NCI-H1092 (cell line): ENCODE measurements around the gene REG3A.

Experiments
- DNase-seq: peaks from one replicate; lab custom pipeline; 2025; lab: John Stamatoyannopoulos, UW

REG3A gene

DNA sequence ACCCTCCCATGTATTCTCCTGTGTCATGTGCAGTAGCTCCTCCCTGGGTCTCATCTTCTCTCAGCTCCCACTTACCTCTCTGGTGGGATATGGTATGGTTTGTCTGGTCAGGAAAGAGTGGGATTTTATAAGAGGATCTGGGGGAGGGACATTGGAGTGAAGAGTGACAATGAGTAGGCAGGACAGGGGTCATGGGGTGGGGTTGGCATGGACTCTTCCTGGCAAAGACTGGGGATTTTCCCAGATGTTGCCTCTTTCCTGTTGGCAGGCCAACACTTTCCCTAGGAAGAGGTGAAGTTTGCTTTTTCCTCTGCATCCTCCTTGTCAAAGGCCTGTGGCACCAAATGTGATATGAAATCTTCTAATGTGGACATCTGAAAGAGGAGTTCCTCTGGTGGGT is at the start of gene REG3A:
TSS of gene REG3A (minus strand) at position 101 of the 400 bp plus-strand sequence. CDS start 348 bp downstream, outside the sequence.
- no peak for DNase-seq

DNA sequence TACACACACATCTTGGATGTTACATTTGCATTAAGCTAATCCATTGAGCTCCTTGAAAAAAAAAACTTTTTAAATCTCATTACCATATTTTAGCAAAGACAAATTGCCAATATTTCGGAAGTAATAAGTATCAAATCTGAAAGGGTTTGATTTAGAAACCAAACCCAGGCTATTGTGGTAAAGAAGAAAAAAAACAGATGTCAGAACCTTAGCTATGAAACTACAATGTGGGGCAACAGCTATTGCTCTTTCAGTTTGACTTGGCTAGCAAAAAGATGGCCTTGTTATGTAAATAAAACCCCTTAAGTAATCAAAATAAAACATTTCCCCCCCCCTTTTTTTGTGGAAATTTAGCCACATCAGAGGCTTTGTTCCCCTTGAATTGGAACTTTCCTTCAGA is 41.2 kb upstream of the REG3A start:
- no peak for DNase-seq

DNA sequence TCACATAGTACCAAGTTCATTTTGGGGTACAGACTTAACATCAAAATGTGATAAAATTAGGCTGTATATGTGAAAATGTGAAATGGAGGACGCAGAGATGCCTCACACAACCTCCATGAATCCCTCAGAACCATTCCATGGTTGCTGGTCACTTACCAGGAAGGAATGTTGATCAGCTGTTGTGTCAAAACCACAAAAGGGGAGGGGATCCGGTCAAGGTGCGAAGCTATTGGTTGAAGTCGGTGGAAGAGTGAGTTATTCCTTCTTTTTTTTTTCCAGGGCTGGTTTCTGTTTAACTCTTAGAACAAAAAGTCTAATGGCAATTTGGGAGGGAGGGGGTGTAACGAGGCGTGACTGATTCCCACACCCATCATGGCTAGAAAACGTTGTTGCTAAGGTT is 32.3 kb upstream of the REG3A start:
- DNase-seq: no peak

DNA sequence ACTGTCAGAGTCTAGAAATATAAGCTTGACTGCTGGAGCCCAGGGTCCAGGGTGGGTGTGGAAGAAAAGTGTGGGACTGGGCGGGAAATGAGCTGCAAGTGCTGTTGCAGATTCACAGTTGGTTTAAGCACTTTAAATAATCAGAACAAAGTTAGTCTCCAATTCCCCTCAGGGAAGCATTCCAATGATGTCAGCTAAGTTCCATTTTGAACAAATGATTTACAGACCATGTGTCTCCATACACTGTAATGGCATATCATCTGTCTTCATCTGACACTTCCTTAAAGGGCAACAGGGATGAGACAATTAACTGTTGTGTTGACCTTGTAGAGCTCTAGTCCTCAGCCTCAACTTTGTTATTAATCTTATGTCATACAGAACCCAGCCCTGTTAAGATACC is 31.5 kb upstream of the REG3A start:
- DNase-seq: no peak

DNA sequence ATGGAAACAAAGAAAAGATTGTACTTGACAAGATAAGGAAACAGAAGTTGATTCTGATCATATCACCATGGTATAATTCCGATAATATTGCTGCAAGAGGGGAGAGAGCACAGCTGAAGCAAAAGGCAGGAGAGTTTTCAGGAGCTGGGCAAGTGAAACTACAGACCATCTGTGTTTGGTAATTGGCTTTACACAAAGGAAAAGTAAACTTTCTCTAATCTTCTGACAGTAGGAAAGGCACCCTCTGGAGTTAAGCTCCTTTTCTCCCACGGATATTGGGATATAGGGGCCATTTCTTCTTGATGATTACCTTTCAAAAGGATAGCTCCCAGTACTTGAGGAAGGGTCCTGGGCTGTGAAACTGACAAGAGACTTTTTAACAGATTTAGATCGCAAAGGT is 29.9 kb upstream of the REG3A start:
- DNase-seq: no peak

DNA sequence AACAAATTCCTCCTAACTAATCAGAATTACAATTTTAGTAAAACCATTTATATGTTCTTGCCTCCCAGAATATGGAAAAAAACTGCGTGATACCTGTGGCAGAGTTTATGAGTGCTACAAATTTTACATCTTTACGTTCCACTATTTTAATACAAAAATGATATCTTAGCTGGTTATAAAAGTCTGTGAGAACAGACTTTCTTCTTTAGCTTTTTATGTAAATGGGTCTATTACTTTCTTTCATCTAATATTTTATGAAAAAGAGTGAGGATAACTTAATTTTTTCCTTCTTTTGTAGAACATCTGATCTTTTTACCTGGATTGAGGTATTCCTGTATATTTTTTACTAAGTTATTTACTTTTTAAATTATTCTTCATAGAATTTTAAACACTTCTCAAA is 22.1 kb upstream of the REG3A start:
- no peak for DNase-seq

DNA sequence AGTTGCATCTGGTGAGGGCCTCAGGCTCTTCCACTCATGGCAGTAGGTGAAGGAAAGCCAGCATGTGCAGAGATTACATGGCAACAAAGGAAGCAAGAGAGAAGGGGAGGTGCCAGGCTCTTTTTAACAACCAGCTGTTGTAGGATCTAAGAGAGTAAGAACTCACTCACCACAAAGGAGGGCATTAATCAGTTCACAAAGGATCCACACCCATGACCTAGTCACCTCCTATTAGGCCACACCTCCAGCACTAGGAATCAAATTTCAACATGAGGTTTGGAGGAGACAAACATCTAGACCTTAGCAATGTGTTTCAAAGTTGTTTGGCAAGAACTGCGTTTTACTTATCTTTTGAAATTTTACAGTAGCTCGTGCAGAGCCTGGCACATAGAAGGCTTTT is 20.5 kb upstream of the REG3A start:
- DNase-seq: no peak

DNA sequence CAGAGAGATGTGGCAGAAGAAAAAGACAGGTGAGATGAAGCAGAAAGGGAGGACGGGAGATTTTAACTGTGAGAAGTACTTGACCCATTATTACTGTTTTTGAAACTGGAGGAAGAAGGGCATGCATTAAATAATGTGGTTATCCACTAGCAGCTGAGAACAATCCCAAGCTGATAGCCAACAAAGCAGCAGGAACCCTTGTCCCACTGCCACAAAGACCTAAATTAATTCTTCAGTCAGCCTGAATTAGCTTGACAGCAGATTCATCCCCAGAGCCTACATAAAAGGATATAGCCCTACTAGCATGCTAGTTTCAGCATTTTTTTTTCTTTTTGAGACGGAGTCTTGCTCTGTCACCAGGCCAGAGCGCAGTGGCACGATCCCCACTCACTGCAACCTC is 19.5 kb upstream of the REG3A start:
- DNase-seq: no peak

DNA sequence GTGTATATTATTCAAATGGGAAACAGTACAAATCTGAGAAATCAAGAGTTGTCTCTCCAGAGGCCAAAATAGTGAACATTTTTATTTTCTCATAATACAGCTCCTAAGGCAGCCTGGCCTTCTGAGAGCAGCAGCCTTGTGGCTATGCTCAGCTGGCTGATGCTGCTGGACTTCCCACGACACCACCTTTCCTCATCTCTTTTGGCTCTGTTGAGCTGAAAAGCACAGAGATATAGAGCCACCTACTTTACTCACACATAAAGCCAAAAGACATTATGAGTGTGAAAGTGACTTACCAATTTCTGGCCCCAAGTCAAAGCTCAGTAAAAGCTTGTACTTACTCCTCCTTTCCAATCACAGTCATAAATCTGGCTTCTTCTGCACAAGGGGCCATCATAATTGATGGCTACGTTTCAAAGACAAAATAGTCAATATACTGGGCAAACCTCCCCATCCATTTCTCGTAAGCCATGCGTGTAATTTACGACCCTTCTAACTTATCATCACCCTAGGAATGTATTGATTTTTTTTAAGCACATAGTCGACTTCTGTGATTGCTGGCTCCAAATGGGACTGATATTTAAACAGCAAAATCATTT is 18.6 kb upstream of the REG3A start:
- no peak for DNase-seq

DNA sequence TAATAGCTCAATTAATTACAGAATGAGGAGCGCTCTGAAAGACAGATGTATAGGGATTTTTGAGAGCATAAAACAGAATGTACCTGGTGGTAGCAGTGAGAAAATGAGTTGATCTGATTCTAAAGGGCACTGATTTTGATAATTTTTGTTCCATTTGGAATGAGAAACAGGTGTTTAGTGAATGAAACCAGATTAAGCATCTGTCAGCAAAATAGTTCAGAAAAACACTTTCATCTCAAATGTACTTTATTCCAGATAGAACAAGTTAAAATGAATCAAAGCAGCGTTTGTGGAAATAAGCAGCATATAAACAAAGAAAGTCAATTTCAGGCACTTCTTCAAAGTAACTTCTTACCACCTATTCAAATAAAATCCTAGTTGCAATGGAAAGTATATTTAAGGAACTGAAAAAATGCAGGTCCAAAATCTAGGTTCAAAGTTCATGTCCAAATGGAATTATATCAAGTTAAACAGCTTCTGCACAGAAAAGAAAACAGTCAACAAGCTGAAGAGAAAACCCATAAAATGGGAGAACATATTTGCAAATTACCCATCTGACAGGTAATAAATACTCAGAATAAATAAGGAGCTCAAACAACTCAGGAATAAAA is 11.9 kb upstream of the REG3A start:
- no peak for DNase-seq

DNA sequence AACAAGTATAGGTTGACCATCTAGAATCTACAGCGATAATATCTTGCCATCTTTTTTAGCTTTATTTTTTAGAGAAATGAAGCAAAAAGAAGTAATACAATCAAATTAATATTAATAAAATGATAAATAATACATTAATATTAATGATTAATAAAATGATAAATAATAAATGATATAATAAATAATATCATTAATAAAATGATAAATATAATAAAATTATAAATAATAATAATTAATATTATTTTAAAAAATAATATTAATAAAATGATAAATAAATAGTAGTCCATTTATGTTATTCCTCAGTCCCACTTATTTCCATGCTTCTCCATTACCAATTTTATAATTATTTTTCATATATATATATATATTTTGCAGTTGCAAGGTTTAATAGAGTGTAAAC is 3.2 kb upstream of the REG3A start:
- no peak for DNase-seq

DNA sequence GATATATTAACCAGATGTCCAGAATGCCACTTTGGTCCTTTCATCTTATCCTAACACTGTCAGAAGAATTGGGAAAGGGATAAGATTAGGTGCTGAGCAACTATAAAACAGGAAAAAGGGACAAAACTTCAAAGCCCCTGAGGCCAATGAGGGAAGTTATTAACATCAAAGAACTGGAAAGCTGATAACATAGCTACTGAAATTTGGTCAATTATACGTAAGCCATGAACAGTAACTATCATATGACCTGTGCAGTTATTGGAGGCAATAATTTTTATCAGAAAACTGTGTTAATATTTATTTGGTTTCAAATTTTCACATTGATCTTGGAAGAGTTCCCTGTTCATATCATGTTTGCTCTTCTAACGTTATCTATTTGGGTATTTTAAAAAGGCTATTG is 2.6 kb upstream of the REG3A start:
- DNase-seq: no peak

DNA sequence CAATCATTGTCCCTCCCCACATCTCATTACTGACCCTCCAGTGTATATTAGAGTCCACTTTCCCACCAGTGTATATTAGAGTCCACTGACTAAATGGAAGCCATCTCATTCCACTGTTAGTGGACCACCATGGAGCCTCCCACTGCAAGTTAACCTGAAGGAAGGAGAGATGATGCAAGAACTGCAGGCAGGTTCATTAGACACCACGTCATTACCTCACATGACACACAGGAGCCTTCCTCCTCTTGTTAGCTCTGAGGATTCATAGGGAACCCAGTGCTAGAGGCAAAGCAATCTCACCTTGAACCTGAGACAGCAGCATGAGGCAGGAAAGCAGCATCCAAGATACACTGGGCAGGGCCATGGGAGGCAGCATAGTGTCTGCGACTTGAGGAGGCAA is 523 bp downstream of the REG3A start:
- DNase-seq: no peak

DNA sequence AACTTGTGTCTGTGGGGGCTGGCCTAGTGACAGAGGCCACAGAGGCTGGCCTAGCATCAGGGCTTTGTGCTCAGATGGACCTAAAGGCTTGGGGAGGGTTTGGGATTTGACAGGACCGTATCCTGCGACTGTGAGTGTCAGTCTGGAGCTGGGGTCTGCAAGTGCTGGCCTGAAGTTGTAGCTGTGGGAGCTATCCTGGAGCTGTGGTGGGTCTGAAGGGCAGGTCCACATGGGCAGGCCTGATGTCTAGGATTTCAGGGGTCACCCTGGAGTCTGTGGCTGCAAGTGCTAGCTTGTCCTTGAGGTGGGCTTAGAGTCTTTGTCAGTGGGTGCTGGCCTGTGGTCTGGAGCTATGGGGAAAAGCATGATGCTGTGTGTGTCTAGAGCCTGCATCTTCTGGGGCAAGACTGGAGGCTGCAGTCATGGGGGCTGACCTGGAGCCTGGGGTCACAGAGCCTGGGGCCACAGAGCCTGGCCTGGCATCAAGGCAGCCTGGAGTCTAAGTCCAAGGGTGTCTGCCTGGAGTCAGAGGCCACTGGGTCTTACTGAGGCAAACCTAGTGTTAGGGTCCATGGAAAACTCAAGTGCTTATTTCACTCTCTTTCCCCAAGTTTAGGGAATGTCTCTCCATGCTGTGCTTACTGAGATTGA is 3.6 kb downstream of the REG3A start:
- DNase-seq: no peak

DNA sequence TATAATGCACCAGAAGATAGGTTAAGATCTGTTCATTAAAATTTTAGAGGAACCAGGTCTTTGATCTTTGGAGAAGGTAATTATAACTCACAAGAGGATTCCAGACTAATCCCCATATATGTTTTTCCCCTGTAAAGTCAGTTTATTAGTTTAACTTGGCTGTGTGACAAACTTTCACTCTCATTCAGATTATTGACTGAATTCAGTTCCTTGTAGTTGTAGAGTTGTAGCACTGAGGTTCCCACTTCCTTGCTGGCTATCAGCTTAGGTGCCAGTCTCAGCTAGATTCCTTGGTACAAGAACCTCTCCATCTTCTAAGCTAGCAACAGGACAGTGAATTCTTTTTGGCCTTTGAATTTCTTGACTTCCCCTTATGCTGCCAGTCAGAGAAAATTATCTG is 20.1 kb downstream of the REG3A start:
- no peak for DNase-seq

DNA sequence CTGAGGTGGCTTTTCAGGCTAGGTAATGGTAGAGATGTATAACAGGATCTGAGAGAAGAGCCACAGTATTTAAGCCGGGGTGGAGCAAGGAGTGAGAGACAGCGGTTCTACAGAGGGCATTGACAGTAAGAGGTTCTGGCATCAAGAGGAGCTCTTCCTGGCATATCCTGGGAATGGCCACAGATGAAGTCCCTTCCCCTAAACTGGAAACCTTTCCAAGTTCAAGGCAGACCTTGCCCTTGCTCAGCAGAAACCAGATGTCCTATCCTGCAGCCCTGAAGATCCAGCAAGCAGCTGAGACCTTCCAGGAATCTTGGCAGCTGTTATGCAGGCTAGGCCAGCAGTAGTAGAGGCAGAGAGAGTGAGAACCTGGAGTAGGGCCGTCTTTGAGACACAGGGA is 21.2 kb downstream of the REG3A start:
- DNase-seq: no peak

DNA sequence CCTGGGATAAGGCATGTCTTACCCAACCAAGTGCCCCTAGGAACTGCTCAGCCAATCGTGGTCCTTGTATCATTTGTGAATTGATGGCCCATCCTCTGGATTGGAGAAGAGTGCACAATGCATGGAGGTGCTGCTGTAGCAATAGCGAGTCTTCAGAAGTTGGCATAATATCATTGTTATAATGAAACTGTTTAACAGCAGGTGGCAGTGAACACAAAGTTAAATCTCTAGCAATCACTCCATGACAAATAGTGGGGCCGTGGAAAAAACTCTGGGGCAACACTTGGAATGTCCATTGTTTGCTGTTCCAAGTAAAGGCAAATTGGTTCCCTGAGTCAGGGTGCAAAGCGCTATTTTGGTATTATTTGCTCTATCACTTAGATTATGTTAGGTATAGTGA is 27.9 kb downstream of the REG3A start:
- DNase-seq: no peak

DNA sequence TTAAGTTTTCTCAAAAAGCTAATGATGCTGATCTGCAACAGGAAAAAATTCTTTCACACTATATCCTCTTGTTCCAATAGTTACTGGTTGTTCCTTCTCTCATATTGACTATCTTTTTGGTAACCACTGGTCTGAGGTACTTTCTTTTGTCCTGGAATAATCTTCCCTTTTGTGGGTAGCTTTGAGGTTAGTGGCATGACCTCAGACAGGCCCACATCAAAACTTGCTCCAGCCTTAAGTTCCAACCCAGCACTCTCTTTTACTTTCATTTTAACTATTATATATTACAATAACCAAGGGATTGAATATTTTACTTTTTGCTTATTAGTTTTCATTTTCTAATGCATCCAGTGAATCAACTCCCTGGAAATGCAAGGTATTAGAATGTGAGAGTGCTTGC is 29.7 kb downstream of the REG3A start:
- DNase-seq: no peak

DNA sequence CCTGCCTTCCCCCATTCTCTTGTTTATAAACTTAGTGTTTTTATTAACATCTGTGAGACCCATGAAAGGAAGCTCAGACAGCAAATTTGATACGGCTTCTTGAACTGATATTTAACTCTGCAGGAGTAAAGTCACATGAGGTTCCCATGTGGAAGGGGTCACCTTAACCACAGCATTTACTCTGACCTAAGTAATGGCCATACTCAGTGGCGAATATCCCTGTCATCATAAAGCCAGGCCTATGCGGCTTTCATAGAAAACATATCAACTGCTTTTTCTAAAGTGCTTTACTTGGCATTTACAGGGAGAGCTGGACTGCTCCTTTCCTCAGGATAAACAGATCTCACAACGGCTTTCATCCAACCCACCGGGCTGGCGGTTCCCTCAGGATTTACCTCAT is 30.3 kb downstream of the REG3A start:
- no peak for DNase-seq

DNA sequence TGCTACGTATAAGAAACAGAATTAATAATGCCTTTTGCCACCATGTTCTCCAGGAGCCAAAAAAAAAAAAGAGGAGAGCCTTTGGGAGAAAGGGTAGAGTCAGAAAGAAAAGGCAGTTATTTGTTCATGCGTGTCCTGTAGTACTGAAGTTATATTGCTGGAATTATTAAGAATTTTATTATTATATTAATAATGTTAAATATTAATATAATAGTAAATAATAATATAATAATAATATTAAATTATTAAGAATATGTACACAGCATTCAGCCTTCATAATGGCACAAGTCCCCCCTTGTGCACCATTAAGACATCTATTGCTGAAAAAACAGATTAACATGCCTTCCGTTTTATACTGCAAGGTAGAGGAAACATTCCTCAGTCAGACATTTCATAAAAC is 31.1 kb downstream of the REG3A start:
- no peak for DNase-seq

DNA sequence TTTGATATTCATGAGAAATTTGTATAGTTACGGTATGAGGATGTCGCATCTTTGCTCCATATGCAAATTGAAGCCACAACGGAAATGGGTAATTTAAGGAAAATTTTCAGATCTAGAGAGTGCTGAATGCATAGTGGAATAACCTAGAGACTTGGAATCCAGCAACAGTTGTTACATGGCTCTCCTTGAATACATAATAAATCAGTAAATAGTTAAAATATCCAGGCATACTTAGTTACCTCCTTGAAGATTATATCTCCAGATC is 33.9 kb downstream of the REG3A start:
- DNase-seq: no peak

DNA sequence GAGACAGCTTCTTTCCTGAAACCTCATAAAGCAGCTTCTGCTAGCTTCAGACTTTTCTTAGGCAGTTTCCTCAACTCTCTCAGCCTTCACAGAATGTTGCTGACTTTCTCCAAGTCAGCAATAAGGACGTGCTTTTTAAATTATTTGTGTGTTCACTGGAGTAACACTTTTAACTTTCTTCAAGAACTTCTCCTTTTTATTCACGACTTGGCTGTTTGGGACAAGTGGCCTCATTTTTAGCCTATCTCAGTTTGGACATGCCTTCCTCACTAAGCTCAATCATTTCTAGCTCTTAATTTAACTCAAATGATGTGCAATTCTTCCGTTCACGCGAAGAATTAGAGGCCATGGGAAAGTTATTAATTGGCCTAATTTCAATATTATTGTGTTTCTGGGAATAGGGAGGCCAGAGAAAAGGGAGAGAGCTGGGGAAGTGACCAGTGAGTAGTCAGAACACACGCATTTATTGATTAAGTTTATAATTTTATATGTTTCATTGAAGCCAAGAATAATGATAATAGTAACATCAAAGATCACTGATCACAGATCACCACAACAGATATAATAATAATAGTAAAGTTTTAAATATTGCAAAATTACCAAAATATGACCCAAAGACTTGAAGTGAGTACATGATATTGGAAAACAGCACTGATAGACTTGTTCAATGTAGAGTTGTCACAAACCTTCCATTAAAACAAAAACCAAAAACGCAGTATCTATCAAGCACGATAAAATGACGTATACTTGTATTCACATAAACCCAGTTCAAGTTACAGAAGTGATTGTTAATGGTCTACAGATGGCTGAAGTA is 34.4 kb downstream of the REG3A start:
- no peak for DNase-seq

DNA sequence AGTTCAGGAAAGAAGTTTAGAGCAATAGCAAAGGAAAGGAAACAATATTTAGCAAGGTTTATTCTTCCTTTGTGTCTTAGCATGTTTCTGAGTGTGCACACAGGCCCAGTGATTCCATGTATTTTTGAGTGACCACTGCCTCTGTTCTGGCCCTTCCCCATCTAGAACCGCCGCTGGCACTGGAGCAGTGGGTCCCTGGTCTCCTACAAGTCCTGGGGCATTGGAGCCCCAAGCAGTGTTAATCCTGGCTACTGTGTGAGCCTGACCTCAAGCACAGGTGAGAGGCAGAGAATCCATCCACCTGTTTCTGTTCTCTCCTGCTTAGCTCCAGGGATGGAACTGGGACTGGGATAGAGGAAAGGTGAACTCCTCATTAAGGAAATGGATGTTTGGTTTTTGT is 36.9 kb downstream of the REG3A start:
- no peak for DNase-seq
